NCI-H69 (cell line): Measurements from ENCODE around the gene STOML1.
A peak's percentile ranks its signal among the peaks of the same experiment; 100 is the strongest.
"Not testable (repeated sequence)": the region's sequence is repeated elsewhere in the genome, so short reads cannot be mapped to it uniquely, and the experiment has no call there.

Source experiments
- DNase-seq: peaks from one replicate; lab custom pipeline; 2025; lab: John Stamatoyannopoulos, UW

Gene STOML1

GRCh38 chr15:73987250-73987649, 4.8 kb downstream of the STOML1 start:
- DNase-seq, result no peak

DNA sequence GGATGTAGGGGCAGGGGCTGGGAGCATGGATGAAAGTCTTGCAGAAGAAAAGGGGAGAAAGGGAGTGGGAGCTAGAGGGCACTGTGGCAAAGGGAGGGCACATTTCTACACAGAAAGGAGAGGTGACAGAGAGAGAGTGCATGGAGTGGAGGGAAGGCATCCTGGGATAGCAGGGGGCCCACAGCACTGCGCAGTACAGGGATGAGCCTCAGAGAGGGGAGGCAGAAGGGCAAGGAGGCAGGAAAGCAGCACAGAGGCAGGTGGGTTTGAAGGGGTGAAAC, 5.4 kb downstream of the STOML1 start:
- no peak for DNase-seq

DNA sequence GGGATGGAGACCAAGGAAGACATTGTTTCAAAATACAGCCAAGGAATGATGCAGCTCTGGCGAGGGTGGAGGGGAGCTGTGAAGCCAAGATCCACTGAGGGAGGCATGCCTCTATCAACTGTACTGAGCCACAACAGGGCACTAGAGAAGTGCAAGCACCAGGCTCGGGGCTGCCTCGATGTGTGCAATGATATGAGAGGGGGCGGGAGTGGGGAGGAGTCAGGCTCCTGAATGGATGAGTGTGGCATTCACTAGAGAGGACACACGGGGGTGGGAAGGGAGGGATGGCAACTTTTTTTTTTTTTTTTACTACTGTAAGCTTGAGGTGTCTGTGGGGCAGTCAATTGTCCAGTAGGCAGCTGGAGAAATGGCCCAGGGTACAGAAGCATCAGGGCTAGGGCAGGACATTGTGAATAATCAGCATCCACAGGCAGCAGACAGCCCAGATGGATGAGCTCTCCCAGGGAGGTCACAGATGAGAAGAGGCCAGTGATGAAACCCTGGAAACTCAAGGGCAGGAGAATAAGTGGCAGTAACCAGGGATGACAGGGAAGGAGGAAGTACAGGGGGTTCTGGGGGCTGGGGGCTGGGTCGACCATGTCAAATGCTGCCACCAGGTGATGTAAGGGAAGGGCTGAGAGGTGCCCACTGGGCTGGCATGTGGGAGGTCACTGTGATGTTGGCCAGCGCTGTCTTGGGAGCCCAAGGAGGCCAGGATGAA, 5.9 kb downstream of the STOML1 start:
- DNase-seq, result no peak

DNA sequence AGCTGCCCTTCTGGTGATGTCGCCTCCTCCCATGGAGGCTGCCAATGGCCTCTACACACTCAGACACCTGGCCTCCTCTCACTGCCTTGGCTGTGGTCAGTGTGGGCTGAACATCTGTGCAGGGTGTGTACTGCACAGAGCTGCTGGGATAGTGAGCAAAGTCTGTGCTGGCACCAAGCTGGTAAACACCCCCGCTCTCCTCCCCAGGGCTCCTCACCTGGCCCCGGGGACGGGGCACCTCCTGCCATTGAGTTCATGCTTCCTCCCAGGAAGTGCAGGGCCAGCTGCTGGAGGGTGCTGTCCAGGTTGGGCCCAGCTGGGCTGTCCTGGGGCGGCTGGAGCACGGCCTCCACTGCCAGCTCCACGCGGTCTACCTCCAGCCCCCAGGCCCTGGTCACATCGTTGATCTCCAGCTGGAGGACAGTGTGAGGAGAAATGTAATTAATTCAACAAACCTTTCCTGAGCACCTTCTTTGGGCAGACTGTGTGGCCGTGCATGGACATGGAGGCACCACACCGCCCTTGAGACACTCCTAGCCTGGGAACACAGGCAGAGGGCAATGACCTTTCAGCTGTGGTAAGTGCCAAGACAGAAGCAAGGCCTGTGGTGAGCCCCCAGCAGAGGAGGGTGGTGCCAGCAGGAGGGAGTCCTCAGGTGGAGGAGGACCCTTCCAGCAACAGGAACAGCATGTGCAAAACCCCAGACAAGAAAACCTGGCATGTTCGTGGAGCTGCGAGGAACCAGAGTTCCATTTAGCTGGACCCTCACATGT, 6.8 kb downstream of the STOML1 start:
- DNase-seq, result no peak

DNA sequence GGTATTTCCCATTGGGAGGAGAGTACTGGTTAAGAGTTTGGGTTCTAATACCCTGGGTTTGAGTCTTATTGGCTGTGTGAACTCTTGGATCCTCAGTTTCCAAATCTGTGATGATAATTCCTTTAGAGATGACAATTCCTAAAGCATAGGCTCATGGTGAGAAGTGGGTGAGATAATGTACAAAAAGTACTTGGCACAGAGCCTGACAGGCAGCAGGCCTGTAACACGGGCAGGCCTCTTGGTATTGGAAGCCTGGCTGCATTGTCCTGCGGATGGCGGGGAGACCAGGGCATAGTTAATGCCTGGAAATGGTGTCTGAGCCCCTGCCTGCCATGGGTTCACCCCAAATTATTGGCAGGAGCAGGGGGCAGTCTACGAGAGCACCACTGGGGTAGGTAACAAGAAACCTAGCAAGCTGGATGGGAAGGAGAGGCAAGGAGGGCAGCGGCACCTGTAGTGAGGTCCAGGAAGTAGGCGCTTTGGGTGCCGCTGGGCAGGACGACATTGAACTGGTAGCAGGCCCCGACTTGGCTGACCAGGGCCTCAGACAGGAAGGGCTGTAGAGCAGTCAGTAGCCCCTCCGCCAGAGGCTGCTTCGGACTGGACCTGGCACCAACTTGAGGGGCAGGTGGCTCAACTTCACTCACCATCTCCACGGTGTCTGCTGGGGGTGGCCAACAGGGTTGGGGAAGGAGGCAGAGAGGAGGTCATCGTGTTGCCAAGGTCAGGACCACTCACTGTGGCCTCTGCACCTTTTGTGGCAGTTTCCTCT, 7.7 kb downstream of the STOML1 start:
- DNase-seq, result no peak

GRCh38 chr15:73983773-73984172, 8.3 kb downstream of the STOML1 start:
- no peak for DNase-seq

DNA sequence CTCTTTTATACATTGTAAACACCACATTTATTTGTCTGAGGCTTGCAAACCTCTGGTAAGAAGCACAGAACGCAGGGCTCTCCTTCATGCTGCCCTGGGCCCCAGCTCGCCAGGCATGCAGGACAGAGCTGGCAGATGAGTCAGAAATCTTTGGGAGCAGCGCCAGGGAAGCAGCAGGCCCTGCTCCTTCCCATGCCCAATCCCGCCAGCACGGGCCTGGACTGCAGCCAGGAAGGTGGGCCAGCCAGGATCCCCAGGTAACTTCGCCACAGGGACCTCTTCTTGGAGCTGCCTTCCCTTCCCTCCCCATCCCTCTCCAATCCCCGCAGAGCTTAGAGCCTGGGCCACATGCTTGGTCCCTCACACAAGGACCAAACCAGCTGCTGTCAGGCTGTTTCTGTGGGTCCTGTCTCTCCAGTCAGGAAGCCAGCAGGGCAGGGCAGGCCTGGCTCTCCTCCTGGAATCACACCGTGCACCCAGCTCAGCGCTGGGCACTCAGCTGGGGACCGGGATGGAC, 8.8 kb downstream of the STOML1 start:
- peak; percentile 37 for DNase-seq

- DNase-seq, result no peak
These were observed 9.7 kb downstream of the STOML1 start for GRCh38 chr15:73982222-73982962.

DNA sequence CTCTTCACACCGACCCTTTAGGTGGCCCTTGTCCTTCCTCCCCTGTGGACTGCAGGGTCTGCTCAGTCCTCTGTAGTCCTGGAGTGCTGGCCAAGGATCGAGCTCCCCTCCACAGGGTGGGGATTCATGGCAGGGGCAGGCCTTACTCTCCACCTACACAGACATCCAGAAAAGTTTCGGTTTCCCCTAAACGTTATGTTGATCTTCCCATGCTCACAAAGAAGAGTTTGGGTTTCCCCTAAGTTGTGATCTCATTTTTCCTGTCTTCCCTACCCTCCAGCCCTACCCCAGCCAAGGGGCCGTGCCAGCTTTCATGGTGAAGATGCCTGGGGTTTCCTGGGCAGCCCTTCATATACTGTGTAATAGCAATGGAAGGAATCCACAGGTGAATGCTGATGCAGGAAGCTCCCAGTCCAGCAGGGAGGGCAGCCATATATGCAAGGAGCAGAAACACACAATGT, 10.3 kb downstream of the STOML1 start:
- DNase-seq, result no peak

GRCh38 chr15:73979636-73980035, 12.5 kb downstream of the STOML1 start:
- no peak for DNase-seq

DNA sequence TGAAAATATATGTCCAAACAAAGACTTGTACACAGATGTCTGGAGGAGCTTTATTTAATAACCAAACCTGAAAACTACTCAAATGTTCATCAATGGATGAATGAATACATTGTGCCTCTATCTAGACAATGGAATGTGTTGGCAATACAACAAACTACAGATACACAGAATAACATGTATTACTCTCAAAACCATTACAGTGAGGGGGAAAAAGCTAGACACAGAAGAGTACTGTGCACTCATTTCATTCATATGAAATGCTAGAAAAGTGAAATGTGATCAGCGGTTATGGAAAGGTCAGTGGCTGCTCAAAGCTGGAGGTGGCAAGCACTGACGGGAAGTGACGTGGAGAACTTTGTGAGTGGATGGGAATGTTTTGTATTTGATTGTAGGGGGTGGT, 13.2 kb downstream of the STOML1 start:
- no peak for DNase-seq

- peak; percentile 40 for DNase-seq
These were observed 16.5 kb downstream of the STOML1 start for GRCh38 chr15:73975440-73976125.

- DNase-seq, result not testable (repeated sequence)
These were observed 18.4 kb downstream of the STOML1 start for GRCh38 chr15:73973683-73974200.

GRCh38 chr15:73972984-73973682, 19.0 kb downstream of the STOML1 start:
- peak; percentile 86 for DNase-seq

GRCh38 chr15:73969151-73969759, 22.8 kb downstream of the STOML1 start:
- DNase-seq, result no peak

DNA sequence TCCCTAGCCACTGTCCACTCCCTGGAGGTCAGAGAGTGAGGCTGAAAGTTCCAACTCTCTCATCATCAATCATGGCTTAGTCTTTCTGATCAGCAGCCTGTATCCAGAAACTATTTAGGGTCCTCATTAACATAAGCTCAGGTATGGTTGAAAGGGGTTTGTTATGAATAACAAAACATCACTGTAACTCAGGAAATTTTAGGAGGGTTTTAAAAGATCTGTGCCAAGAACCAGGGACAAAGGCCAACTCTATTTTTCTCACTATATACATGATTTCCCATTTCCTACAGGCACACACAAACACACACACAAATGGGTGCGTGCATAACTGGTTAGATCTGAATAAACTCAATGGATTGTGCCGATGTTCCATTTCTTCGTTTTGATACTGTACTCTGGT, 23.6 kb downstream of the STOML1 start:
- no peak for DNase-seq

DNA sequence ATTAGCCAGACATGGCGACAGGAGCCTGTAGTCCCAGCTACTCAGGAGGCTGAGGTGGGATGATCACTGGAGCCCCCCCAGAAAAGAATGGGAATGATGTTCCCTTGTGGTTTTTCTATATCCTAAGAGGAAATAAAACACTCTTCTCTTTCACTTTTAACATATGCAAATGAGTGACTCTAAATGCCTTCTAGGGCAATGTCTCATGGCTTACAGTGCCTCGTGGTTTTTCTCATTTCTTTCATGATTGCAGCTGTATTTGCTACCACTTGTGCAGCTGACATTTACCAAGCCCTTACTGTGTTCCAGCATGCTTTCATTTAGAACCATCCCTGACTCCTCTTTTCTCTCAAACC, 26.4 kb downstream of the STOML1 start:
- DNase-seq, result no peak

- DNase-seq, result peak; percentile 45
These were observed 26.9 kb downstream of the STOML1 start for GRCh38 chr15:73965094-73965757.

DNA sequence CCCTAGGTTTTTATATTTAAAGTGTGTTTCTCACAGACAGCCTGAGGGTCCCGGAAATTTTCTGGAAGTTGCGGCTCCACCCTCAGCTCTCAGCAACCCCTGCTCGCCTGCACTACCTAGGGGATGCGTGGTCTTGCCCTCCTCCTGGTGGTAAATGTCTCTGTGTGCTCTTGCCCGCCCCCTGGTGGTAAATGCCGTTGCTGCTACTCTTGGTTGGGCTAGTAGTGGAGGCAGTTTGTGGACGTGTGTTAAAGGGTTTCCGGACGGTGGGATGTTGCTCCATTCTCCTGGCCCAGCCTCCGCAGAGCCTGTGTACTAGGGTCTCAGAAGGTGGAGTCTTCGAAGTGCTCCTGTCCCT, 27.4 kb downstream of the STOML1 start:
- peak; percentile 67 for DNase-seq

DNA sequence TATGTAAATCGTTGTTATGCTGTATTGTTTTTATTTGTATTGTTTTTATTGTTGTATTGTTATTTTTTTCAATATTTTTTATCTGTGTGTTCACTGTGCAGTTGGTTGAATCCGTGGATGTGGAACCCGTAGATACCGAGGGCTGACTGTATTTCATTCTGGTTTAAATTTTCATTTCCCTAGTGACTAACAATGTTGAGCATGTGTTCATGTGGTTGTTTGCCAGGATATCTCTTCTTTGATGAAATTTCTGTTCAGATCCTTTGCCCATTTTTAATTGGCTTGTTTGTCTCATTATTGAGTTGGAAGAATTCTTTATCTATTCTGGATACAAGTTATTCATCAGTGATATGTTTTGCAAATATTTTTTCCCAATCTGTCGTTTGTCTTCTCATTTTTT, 29.7 kb downstream of the STOML1 start:
- DNase-seq, result no peak
